Endodermal cell (in vitro differentiated cells): Measurements from ENCODE around the gene NSUN4. TPM values are rescaled to one million over a fixed set of nuclear protein-coding genes. Genes with fewer than 3 reads are reported as not detected.
A peak's percentile ranks its signal among the peaks of the same experiment; 100 is the strongest.
"Not testable (repeated sequence)": the region's sequence is repeated elsewhere in the genome, so short reads cannot be mapped to it uniquely, and the experiment has no call there.

Source experiments
- DNase-seq: peaks from one replicate; pipeline ENCODE4 v3.0.0-alpha.2; 2017
- H3K27ac ChIP-seq: 2 replicates; pipeline ENCODE4 v1.5.1; 2013; ENCODE audit warnings: mild to moderate bottlenecking, low read depth, low read length, moderate library complexity
- H3K27me3 ChIP-seq: 2 replicates; pipeline ENCODE4 v1.6.1; 2013; ENCODE audit warnings: mild to moderate bottlenecking, low read length, moderate library complexity; ENCODE audit not compliant: insufficient read depth, control insufficient read depth, poor library complexity, severe bottlenecking
- H3K36me3 ChIP-seq: 2 replicates; pipeline ENCODE4 v1.7.0; 2013; ENCODE audit warnings: mild to moderate bottlenecking, low read length, moderate library complexity; ENCODE audit not compliant: control insufficient read depth, insufficient read depth
- H3K4me1 ChIP-seq: one replicate; pipeline ENCODE4 v1.7.0; 2013; ENCODE audit warnings: low read length; ENCODE audit not compliant: control insufficient read depth, insufficient read depth
- H3K4me3 ChIP-seq: 2 replicates; pipeline ENCODE4 v1.5.1; 2013; ENCODE audit warnings: mild to moderate bottlenecking, low read length, moderate library complexity
- H3K9ac ChIP-seq: 2 replicates; pipeline ENCODE4 v1.6.1; 2013; ENCODE audit warnings: mild to moderate bottlenecking, low read length, moderate library complexity; ENCODE audit not compliant: poor library complexity, severe bottlenecking; ENCODE audit errors: extremely low read depth
- H3K9me3 ChIP-seq: 2 replicates; pipeline ENCODE4 v1.6.1; 2013; ENCODE audit warnings: mild to moderate bottlenecking, low read length, moderate library complexity; ENCODE audit not compliant: control insufficient read depth
- H3K27ac Mint-ChIP-seq: 2 replicates; pipeline ENCODE4 v1.8.0; 2020; ENCODE audit warnings: mixed read lengths
- H3K27me3 Mint-ChIP-seq: 2 replicates; pipeline ENCODE4 v1.8.0; 2021; ENCODE audit warnings: mild to moderate bottlenecking, mixed read lengths; ENCODE audit not compliant: insufficient read depth
- H3K36me3 Mint-ChIP-seq: 2 replicates; pipeline ENCODE4 v1.8.0; 2020; ENCODE audit warnings: low read depth, mixed read lengths
- H3K4me1 Mint-ChIP-seq: 2 replicates; pipeline ENCODE4 v1.8.0; 2020; ENCODE audit warnings: mixed read lengths
- H3K4me3 Mint-ChIP-seq: 2 replicates; pipeline ENCODE4 v1.8.0; 2020; ENCODE audit warnings: mild to moderate bottlenecking, moderate library complexity, mixed read lengths
- H3K9me3 Mint-ChIP-seq: 2 replicates; pipeline ENCODE4 v1.8.0; 2020; ENCODE audit warnings: mild to moderate bottlenecking, mixed read lengths
- CTCF ChIP-seq: fragments of 200-600 bp; sonication (generic); conservative IDR thresholded peaks from 2 replicates; pipeline ENCODE4 v1.5.0; 2021; ENCODE audit warnings: antibody characterized with exemption, mild to moderate bottlenecking
- WGBS, 2 experiments: methylation state at CpG; one replicate each; pipeline versions ENCODE4 v1.1.5 to v1.1.7; 2013; ENCODE audit warnings: missing lambda C conversion rate in 2 of 2, mixed read lengths in 1 of 2; ENCODE audit not compliant: insufficient coverage in 1 of 2, insufficient read length in 1 of 2; 5-methylcytosine and 5-hydroxymethylcytosine counted together
- total RNA-seq, 2 donors: library from RNA; stranded (reverse); fragmentation: NEBNext Ultra II Directional in 1 of 2; extraction: Animal tissue kit (Norgen Biotek cat#: 25700) in 1 of 2; gene quantifications; 2 replicates in 1 of 2; 3 replicates in 1 of 2; pipeline ENCODE4 v1.2.1, GENCODE V29; 2021

Gene NSUN4
- total RNA-seq, 2 donors from 2014 or later, result 16.3 to 19.0 TPM

DNA sequence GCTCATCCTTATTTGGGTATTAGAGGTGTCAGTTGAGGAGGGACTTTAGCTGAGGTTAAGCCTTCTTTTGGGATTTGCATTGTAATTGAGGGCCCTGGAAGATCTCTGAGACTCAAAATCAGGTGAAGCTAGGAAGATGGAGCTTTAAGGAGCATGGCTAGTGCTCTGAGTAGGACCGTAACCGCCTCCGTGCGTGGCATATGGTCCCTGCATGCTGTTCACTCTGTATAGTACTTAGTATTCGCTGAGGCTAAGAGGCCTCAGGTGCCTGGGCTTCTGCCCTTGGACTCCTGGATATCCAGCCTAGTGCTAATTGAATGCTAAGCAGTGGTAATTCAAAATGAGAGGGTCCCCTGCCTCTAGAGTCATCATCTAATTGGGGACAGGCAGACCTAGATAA lies 22.5 kb downstream of the NSUN4 start:
- Histone ChIP-seq H3K27ac (no peak overlapping the region), H3K4me3 (no peak overlapping the region), H3K4me1 (no peaks in the 10 kb centered on the region), H3K27me3 (no peaks in the 10 kb centered on the region), H3K9me3 (no peaks in the 10 kb centered on the region), H3K36me3 (peaks cover 46% of the 10 kb centered on the region), H3K9ac (no peak overlapping the region)
- Mint-ChIP-seq H3K27me3 (no peaks in the 10 kb centered on the region), H3K9me3 (no peaks in the 10 kb centered on the region), H3K4me3 (no peak overlapping the region), H3K4me1 (peaks cover 11% of the 10 kb centered on the region), H3K27ac (no peak overlapping the region), H3K36me3 (peaks cover 43% of the 10 kb centered on the region)
- 93 to 100% methylated on average over 1 to 5 of the region's 5 CpGs for WGBS, 2 experiments
- no peak for TF ChIP-seq CTCF
- DNase-seq, result no peak

DNA sequence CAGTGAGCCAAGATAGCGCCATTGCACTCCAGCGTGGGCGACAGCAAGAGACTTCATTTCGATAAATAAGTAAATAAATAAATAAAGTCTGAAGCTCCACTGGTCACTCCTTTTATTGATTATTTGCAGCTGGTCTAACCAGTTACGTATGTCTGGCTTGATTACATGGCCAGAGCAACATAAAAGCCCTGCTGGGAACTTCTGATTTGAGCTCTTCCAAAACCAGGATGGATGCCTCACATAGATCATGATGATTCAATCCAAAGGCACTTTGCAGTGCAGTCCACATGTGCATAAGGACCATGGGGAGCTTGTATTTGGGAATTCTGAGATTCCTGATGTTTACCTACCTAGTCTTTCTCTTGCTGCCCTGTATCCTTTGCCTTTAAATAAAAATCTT lies 24.0 kb downstream of the NSUN4 start:
- 97 to 100% methylated on average over 5 of the region's 5 CpGs for WGBS, 2 experiments
- Histone ChIP-seq H3K27me3 (no peaks in the 10 kb centered on the region), H3K4me3 (no peak overlapping the region), H3K9ac (no peak overlapping the region), H3K27ac (no peak overlapping the region), H3K4me1 (no peaks in the 10 kb centered on the region), H3K36me3 (peaks cover 46% of the 10 kb centered on the region), H3K9me3 (no peaks in the 10 kb centered on the region)
- Mint-ChIP-seq H3K27ac (no peak overlapping the region), H3K9me3 (no peaks in the 10 kb centered on the region), H3K4me1 (peaks cover 15% of the 10 kb centered on the region), H3K4me3 (no peak overlapping the region), H3K36me3 (peaks cover 37% of the 10 kb centered on the region), H3K27me3 (no peaks in the 10 kb centered on the region)
- no peak for TF ChIP-seq CTCF
- no peak for DNase-seq

GRCh38 chr1:46365796-46366195 lies 25.2 kb downstream of the NSUN4 start:
- not testable (repeated sequence) for DNase-seq, H3K4me3 ChIP-seq, H3K4me3 Mint-ChIP-seq, H3K9me3 ChIP-seq, H3K27ac ChIP-seq, H3K27me3 Mint-ChIP-seq, H3K27me3 ChIP-seq, H3K9ac ChIP-seq, H3K4me1 ChIP-seq, H3K9me3 Mint-ChIP-seq, H3K27ac Mint-ChIP-seq
- H3K36me3 ChIP-seq, result peaks cover 40% of the 10 kb centered on the region
- WGBS, 2 experiments, result 96% methylated on average over 6 to 8 of the region's 8 CpGs
- H3K36me3 Mint-ChIP-seq, result peaks cover 34% of the 10 kb centered on the region
- H3K4me1 Mint-ChIP-seq, result peaks cover 18% of the 10 kb centered on the region

GRCh38 chr1:46367072-46367471 lies 26.5 kb downstream of the NSUN4 start:
- no peaks in the 10 kb centered on the region for H3K9me3 Mint-ChIP-seq
- Histone ChIP-seq H3K4me3 (no peak overlapping the region), H3K36me3 (peaks cover 28% of the 10 kb centered on the region), H3K27ac (no peak overlapping the region), H3K9ac (no peak overlapping the region), H3K4me1 (no peaks in the 10 kb centered on the region), H3K9me3 (no peaks in the 10 kb centered on the region), H3K27me3 (no peaks in the 10 kb centered on the region)
- H3K4me3 Mint-ChIP-seq, result no peak overlapping the region
- H3K4me1 Mint-ChIP-seq, result peaks cover 18% of the 10 kb centered on the region
- 87 to 97% methylated on average over 3 of the region's 3 CpGs for WGBS, 2 experiments
- H3K27me3 Mint-ChIP-seq, result no peaks in the 10 kb centered on the region
- H3K27ac Mint-ChIP-seq, result no peak overlapping the region
- no peak for DNase-seq
- TF ChIP-seq CTCF, result peak; percentile 44
- H3K36me3 Mint-ChIP-seq, result peaks cover 30% of the 10 kb centered on the region

GRCh38 chr1:46367701-46368100 lies 27.1 kb downstream of the NSUN4 start:
- H3K9me3 Mint-ChIP-seq, DNase-seq, H3K9me3 ChIP-seq, H3K4me3 ChIP-seq, H3K27me3 ChIP-seq, H3K27me3 Mint-ChIP-seq, H3K9ac ChIP-seq, H3K27ac ChIP-seq, H3K4me3 Mint-ChIP-seq, H3K27ac Mint-ChIP-seq, H3K4me1 ChIP-seq: not testable (repeated sequence)
- peaks cover 27% of the 10 kb centered on the region for H3K36me3 Mint-ChIP-seq
- peaks cover 14% of the 10 kb centered on the region for H3K4me1 Mint-ChIP-seq
- WGBS, 2 experiments, result 97 to 99% methylated on average over 8 of the region's 8 CpGs
- H3K36me3 ChIP-seq, result peaks cover 21% of the 10 kb centered on the region
